ENCODE measurements around the gene MBD4.

GRCh38 chr3:129382366-129382765 is 57.4 kb downstream of the MBD4 start:
- TF ChIP-seq, protein P1, sequence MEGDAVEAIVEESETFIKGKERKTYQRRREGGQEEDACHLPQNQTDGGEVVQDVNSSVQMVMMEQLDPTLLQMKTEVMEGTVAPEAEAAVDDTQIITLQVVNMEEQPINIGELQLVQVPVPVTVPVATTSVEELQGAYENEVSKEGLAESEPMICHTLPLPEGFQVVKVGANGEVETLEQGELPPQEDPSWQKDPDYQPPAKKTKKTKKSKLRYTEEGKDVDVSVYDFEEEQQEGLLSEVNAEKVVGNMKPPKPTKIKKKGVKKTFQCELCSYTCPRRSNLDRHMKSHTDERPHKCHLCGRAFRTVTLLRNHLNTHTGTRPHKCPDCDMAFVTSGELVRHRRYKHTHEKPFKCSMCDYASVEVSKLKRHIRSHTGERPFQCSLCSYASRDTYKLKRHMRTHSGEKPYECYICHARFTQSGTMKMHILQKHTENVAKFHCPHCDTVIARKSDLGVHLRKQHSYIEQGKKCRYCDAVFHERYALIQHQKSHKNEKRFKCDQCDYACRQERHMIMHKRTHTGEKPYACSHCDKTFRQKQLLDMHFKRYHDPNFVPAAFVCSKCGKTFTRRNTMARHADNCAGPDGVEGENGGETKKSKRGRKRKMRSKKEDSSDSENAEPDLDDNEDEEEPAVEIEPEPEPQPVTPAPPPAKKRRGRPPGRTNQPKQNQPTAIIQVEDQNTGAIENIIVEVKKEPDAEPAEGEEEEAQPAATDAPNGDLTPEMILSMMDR (conservative IDR thresholded peaks at IDR 0.05) = no peak
- TF ChIP-seq ZFX (IDR thresholded peaks at IDR 0.05) = no peak

All from C4-2B (cell line).